ENCODE results near the gene EID3.
"Not testable (repeated sequence)": the region's sequence is repeated elsewhere in the genome, so short reads cannot be mapped to it uniquely, and the experiment has no call there.

Gene EID3

DNA sequence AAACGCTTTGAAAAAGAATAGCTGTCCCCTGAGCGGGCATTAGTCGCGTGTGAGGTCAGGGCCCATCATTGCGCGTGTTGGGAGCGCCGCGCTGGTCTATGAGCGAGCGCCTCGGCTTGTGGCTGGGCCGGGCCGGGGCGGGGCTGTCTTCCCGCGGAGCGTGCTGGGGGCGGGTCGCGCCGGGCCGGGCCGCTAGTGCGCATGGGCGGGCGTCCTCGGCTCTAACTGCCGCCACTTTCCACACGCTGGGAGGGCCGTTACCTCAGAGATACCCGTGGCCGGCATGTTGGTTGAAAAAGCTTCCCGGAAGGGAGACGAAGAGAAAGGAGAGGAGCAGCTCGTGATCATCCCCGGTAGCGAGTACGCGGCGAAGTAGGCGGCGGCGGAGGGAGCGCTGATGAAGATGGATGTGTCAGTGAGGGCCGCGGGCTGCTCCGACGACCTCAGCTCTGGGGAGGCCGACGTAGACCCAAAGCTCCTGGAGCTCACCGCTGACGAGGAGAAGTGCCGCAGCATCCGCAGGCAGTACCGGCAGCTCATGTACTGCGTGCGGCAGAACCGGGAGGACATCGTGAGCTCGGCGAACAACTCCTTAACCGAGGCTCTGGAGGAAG is at the start of gene EID3:
EID3 (plus strand) TSS at position 202 of the 614 bp plus-strand sequence; CDS start at position 398, 196 bp downstream.
- peak; percentile 92 for DNase-seq

DNA sequence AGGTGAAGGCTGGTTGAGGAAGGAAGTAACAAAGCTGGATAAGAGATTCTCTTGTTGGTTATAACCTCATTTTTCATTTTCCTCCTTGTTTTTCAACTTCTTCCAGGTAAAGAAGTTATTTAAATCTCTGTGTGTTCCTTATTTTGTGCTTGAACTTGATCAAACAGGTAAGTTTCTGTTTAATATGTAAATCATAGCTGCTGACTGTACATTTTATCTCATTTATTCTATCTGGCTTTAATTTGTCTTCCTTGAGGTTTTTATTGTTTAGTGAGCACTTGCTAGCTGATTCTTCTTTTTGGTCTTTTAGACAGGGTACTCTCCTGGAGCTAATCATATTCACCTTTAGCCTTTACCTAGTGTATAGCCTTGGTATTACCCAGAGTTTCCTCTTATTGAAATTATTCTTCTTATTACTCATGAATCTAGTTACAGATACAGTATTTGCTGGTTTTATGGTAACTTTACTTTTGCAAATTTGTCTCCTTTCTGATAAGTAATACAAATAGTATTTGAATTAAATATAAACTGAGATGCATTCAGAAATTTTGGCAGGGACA is 45.5 kb upstream of the EID3 start:
- DNase-seq: no peak

DNA sequence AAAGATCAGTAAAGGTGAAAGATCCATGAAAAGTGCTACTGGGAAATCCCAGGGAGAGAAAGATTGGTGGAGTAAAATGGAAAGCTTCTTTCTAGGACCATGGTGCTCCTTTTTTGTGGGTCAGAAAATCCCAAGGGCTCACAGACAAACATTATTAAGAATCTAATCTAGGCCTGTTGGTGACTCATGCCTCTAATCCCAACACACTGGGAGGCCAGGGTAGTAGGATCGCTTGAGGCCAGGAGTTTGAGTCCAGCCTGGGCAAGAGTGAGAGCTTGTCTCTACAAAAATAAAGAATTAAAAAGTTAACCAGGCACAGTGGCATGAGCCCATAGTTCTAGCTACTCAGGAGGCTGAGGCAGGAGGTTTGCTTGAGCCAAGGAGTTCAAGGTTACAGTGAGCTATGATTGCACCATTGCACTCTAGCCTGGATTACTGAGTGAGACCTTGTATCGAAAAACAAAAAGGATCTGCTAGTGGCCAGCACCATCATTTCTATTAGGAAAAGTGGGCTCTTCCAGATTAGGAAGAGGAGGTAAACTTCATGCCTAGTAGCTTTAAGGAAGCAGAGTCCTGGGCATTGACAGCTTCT is 45.0 kb upstream of the EID3 start:
- no peak for DNase-seq

DNA sequence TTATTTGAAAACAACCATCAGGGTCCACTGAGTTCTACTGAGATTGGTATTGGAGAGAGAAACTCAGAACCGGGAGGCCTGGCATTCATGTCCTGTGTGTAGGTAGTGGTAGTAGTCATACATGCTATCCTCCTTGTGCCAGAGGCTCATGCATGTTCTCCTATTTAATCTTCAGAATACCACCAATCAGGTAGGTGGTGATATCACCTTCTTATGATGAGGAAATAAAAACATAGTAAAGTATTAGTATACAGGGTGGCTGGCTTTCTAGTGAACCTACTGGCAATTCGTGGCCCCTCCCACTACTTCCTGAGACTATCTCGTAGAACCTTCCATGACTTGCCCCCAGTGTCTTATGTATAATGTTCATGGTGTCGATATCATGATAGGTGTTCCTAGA is 40.5 kb upstream of the EID3 start:
- DNase-seq: no peak

DNA sequence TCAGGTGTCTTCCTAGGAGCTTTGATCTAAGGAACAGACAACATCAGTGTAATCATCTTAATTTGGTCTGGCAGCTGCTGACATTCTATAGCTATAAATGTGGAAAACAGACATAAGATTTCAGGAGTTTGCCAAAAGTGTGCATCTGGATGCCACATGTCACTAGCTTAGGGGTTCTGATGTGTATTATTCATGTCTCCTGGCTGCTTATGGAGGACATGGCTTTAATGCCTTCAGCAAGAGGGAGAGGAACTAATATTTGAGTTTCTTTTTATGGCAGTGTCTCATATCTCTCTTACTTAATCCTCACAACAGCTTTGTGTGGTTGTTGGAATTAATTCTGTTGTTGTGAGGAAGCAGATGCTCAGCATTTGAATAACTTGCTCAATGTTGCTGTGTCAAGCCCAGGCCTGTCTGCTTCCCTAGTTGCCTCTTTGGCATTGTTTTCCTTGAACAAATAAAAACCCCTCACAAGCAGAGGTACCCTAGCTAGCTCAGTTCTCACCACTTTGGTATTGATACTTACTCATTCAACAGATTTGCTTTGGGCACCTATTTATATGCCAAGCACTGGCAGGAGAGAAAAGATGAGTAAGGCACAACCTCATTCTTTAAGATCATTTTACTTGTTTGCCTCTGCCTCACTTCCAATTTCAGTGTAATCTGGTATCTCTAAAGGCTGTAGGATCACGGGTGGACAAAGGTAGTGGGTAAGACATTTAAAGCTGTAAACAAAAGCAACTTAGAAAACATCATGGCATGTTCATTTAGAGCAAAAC is 39.8 kb upstream of the EID3 start:
- no peak for DNase-seq

DNA sequence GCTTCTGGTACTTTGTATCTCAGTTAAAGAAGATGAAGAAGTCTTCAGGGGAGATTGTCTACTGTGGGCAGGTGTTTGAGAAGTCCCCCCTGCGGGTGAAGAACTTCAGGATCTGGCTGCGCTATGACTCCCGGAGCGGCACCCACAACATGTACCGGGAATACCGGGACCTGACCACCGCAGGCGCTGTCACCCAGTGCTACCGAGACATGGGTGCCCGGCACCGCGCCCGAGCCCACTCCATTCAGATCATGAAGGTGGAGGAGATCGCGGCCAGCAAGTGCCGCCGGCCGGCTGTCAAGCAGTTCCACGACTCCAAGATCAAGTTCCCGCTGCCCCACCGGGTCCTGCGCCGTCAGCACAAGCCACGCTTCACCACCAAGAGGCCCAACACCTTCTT is 38.1 kb upstream of the EID3 start:
- not testable (repeated sequence) for DNase-seq

- DNase-seq: no peak
These were observed 30.6 kb upstream of the EID3 start for GRCh38 chr12:104272938-104273337.

GRCh38 chr12:104273503-104273902 is 30.0 kb upstream of the EID3 start:
- no peak for DNase-seq

DNA sequence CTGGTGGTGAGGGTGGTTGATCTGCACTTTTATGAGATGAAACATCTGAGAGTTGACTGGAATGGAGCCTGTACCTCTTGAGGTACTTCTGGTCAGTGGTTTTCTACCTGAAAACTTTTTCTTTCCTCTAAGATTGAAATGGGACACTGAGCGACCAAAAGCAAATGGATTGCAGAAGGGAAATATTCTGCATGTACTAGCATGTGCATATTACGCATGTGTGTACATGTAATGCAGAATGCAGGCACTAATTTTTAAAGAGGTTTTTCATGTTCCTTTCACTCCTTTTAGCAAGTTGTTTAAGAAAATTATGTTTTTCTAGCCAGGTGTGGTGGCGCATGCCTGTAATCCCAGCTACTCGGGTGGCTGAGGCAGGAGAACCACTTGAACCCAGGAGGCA is 28.7 kb upstream of the EID3 start:
- no peak for DNase-seq

DNA sequence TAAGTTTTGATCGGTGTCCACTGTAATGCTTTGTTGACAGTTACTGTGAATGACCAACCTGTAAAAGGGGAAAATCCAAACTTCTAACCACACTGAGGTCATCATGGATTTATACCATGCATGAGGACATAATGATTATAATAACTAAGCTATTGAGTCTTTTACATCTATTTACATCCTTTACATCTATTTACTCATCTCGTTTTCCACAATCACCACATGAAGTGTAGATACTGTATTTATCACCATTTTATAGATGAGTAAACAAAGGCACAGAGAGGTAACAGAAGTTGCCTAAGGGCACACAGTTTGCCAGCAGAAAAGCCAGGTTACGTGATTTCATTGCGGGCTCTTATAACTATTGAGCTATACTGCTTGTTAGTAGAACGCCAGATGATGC is 27.9 kb upstream of the EID3 start:
- DNase-seq: no peak

DNA sequence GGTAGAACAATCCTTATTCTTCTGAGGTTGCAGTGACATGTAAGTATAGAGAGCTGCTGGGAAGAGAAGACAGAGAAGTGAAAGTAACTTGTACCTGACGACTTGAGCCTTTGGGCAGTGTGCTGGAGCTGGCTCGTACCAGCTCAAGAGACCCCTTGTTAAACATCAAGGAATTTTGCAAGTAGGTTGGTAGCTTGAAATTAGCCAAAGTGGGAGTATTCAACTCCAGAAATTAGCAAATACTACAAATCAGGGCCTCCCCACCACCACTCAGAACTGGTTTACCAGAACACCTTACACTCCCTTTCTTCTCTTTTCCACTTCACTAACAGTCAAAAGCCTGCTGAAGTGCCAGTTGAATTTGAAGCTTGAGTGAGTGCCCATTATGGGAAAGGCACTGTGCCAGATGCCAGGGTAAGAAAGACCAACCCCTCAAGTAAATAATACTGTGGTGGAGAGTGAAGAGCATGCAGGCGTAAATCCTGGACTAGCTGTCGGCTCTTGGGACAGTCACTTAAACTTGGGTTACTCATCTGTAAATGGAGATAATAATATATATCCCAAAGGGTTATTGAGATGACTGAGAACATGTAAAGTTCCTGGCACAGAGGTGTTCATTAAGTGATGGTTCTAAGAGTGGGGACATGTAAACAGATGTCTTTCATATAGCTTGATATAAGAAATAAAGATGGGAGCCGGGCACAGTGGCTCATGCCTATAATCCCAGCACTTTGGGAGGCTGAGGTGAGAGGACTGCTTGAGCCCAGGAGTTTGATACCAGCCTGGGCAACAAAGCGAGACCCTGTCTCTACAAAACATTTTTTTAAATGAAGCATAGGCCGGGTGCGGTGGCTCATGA is 27.0 kb upstream of the EID3 start:
- DNase-seq: no peak

- DNase-seq: no peak
These were observed 24.4 kb upstream of the EID3 start for GRCh38 chr12:104279164-104279563.

DNA sequence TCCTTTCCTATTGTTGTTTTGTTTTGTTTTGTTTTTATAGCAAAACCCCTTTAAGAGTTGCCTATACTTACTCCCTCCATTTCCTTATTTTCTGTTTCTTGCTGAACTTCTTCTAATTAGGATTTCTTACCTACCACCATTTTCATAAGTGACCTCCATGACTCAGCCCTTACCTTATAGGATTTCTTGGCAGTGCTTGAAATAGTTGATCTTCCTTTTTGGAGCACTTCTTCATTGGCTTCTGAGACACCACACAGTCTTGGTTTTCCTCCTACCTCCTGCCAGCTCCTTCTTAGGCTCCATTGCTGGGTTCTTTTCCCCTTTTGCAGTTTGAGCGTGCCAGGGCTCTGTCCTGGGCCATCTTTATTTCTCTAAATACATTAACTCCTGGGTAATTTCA is 23.4 kb upstream of the EID3 start:
- DNase-seq: no peak

- DNase-seq: no peak
These were observed 22.7 kb upstream of the EID3 start for GRCh38 chr12:104280717-104281458.

GRCh38 chr12:104281636-104282035 is 21.9 kb upstream of the EID3 start:
- no peak for DNase-seq

DNA sequence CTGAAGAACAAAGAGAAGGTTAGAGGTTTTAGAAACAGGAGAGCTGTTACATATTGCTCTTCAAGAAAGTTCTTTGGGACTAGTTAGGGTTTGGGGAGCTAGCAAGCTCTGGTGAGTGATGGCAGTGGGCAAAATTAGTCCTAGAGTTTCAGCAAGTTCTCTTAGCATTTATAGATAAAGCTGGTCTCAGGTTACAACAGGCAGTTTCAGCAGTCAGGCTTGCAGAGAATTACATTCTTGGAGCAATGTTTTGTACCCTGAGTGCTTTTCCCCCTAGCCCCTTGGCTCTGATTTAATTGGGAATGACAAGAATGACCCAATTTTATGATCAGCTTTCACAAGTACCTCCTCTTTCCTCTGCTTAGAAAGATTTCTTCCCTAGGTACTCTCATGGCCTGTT is 21.4 kb upstream of the EID3 start:
- DNase-seq: no peak

GRCh38 chr12:104285740-104286515 is 17.6 kb upstream of the EID3 start:
- no peak for DNase-seq

DNA sequence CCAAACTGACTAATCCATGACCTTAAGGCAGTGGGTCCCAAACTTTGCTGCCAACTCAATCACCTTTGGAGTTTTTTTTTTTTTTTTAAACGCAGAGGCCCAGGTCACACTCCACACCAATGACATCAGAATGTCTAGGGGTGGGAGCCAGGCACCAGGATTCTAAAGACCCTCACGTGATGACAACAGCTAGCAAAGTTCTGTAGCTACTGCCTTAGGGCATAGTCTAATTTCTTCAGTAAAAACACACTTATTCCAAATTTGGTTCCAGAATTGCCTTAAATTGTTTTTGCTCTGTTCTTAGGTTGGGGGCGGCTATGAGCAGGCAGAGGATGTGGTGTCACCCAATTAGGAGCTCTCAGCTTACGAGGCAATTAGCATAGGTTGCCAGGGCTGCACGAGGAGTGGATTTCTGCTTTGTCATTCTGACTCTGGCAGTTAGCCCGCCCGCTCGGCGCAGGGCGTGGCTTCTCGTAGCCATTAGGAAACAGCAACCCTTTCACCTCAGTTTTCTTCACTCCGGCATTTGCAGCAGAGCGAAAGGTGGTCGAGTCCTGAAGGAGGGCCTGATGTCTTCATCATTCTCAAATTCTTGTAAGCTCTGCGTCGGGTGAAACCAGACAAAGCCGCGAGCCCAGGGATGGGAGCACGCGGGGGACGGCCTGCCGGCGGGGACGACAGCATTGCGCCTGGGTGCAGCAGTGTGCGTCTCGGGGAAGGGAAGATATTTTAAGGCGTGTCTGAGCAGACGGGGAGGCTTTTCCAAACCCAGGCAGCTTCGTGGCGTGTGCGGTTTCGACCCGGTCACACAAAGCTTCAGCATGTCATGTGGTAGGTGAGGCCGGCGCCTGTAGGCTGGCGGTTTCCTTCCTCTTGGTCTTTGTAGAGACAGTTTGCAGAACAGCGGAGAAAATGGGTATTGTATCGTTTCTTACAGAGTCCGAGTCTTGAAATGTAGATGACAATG is 16.7 kb upstream of the EID3 start:
- peak; percentile 88 for DNase-seq

- DNase-seq: peak; percentile 83
These were observed 14.8 kb upstream of the EID3 start for GRCh38 chr12:104288635-104289274.

GRCh38 chr12:104290320-104290719 is 13.2 kb upstream of the EID3 start:
- no peak for DNase-seq

All from activated CD8-positive, alpha-beta memory T cell treated with anti-CD3 and anti-CD28 coated beads, Interleukin-2, amount 50 U/mL, for 4 hours (primary cell).